NCI-H2029 treated with DMSO at 0.1 percent for 48 hours (cell line): ENCODE results near the gene CCDC6.
"Not testable (repeated sequence)": the region's sequence is repeated elsewhere in the genome, so short reads cannot be mapped to it uniquely, and the experiment has no call there.

Experiments used
- DNase-seq: peaks from one replicate; lab custom pipeline; 2025; lab: John Stamatoyannopoulos, UW

Gene CCDC6

GRCh38 chr10:59880971-59881510 is 25.3 kb downstream of the CCDC6 start:
- DNase-seq: no peak

- no peak for DNase-seq
Measured at GRCh38 chr10:59880019-59880717, 26.2 kb downstream of the CCDC6 start.

- no peak for DNase-seq
Measured at GRCh38 chr10:59879363-59879913, 26.9 kb downstream of the CCDC6 start.

- no peak for DNase-seq
Measured at GRCh38 chr10:59878915-59879314, 27.4 kb downstream of the CCDC6 start.

- no peak for DNase-seq
Measured at GRCh38 chr10:59878289-59878688, 28.1 kb downstream of the CCDC6 start.

- DNase-seq: no peak
Measured at GRCh38 chr10:59877191-59877671, 29.1 kb downstream of the CCDC6 start.

- DNase-seq: no peak
Measured at GRCh38 chr10:59876695-59877094, 29.7 kb downstream of the CCDC6 start.

GRCh38 chr10:59876208-59876607 is 30.1 kb downstream of the CCDC6 start:
- DNase-seq: not testable (repeated sequence)

GRCh38 chr10:59873896-59874295 is 32.5 kb downstream of the CCDC6 start:
- DNase-seq: no peak

- DNase-seq: peak; percentile 64
Measured at GRCh38 chr10:59872892-59873463, 33.4 kb downstream of the CCDC6 start.

- DNase-seq: no peak
Measured at GRCh38 chr10:59870152-59870551, 36.2 kb downstream of the CCDC6 start.

- DNase-seq: no peak
Measured at GRCh38 chr10:59869594-59869940, 36.8 kb downstream of the CCDC6 start.

- DNase-seq: no peak
Measured at GRCh38 chr10:59868696-59869593, 37.4 kb downstream of the CCDC6 start.

GRCh38 chr10:59867590-59867989 is 38.8 kb downstream of the CCDC6 start:
- DNase-seq: no peak

- DNase-seq: no peak
Measured at GRCh38 chr10:59865101-59865500, 41.3 kb downstream of the CCDC6 start.

- no peak for DNase-seq
Measured at GRCh38 chr10:59864141-59864962, 42.0 kb downstream of the CCDC6 start.

- no peak for DNase-seq
Measured at GRCh38 chr10:59859570-59859969, 46.8 kb downstream of the CCDC6 start.

GRCh38 chr10:59857921-59858320 is 48.4 kb downstream of the CCDC6 start:
- no peak for DNase-seq

- no peak for DNase-seq
Measured at GRCh38 chr10:59857049-59857448, 49.3 kb downstream of the CCDC6 start.

GRCh38 chr10:59856104-59856503 is 50.3 kb downstream of the CCDC6 start:
- no peak for DNase-seq

GRCh38 chr10:59854571-59854970 is 51.8 kb downstream of the CCDC6 start:
- DNase-seq: no peak
